Hepatocyte (in vitro differentiated cells): Measurements from ENCODE around the gene SH3BGR. TPM values are rescaled to one million over a fixed set of nuclear protein-coding genes. Genes with fewer than 3 reads are reported as not detected.

Source experiments
- DNase-seq: peaks from one replicate; pipeline ENCODE4 v3.0.0-alpha.2; 2016; ENCODE audit warnings: low spot score
- H2AFZ ChIP-seq: fragments of 200-600 bp; sonication (generic); 2 replicates; pipeline ENCODE4 v1.6.0; 2016; ENCODE audit warnings: antibody characterized with exemption, mild to moderate bottlenecking
- H3K27ac ChIP-seq: fragments of 200-600 bp; sonication (generic); 2 replicates; pipeline ENCODE4 v1.5.1; 2016; ENCODE audit warnings: mild to moderate bottlenecking
- H3K27me3 ChIP-seq: fragments of 200-600 bp; sonication (generic); 2 replicates; pipeline ENCODE4 v1.6.1; 2016
- H3K36me3 ChIP-seq: fragments of 200-600 bp; sonication (generic); replicated peaks from 2 replicates; pipeline ENCODE4 v1.5.1; 2016; ENCODE audit warnings: low read depth; ENCODE audit not compliant: insufficient read depth
- H3K4me1 ChIP-seq: fragments of 200-600 bp; sonication (generic); 2 replicates; pipeline ENCODE4 v1.5.1; 2016; ENCODE audit warnings: mild to moderate bottlenecking, moderate library complexity; ENCODE audit not compliant: insufficient read depth
- H3K4me2 ChIP-seq: fragments of 200-600 bp; sonication (generic); 2 replicates; pipeline ENCODE4 v1.6.0; 2016
- H3K4me3 ChIP-seq: fragments of 200-600 bp; sonication (generic); 2 replicates; pipeline ENCODE4 v1.5.1; 2016; ENCODE audit warnings: mild to moderate bottlenecking
- H3K79me2 ChIP-seq: fragments of 200-600 bp; sonication (generic); 2 replicates; pipeline ENCODE4 v1.6.0; 2017; ENCODE audit warnings: mild to moderate bottlenecking
- H3K9me2 ChIP-seq: fragments of 200-600 bp; sonication (generic); replicated peaks from 2 replicates; pipeline ENCODE4 v1.6.0; 2017; ENCODE audit warnings: mild to moderate bottlenecking; ENCODE audit not compliant: insufficient read depth
- H3K9me3 ChIP-seq: fragments of 200-600 bp; sonication (generic); 2 replicates; pipeline ENCODE4 v1.5.1; 2016; ENCODE audit warnings: low read depth, mild to moderate bottlenecking
- H4K20me1 ChIP-seq: fragments of 200-600 bp; sonication (generic); 2 replicates; pipeline ENCODE4 v1.6.0; 2016; ENCODE audit warnings: mild to moderate bottlenecking; ENCODE audit not compliant: insufficient read depth, poor library complexity, severe bottlenecking
- EZH2 ChIP-seq: fragments of 200-600 bp; sonication (generic); IDR thresholded peaks from 2 replicates; pipeline ENCODE4 v1.6.1; 2016; ENCODE audit warnings: antibody characterized with exemption, mild to moderate bottlenecking, borderline replicate concordance
- EZH2phosphoT487 ChIP-seq: fragments of 200-600 bp; sonication (generic); IDR thresholded peaks from one replicate; pipeline ENCODE4 v1.6.1; 2018; ENCODE audit warnings: antibody characterized with exemption, mild to moderate bottlenecking, low read depth, moderate library complexity; ENCODE audit not compliant: unreplicated experiment, severe bottlenecking
- WGBS: methylation state at CpG from one replicate; pipeline ENCODE4 v1.1.6; 2016; ENCODE audit warnings: low lambda C conversion rate; ENCODE audit errors: missing lambda C conversion rate; 5-methylcytosine and 5-hydroxymethylcytosine counted together
- polyA plus RNA-seq: library from polyadenylated mRNA; unstranded; fragments of >200 nt; fragmentation: Nextera tagmentation; extraction: Ambion mirVana; gene quantifications from 2 replicates; pipeline ENCODE4 v1.2.1, GENCODE V29; 2016
- total RNA-seq: library from RNA; depleted of rRNA; stranded (reverse); fragments of >200 nt; gene quantifications from 2 replicates; pipeline ENCODE4 v1.2.3, GENCODE V29; 2014
- TF ChIP-seq, protein P1 (sequence below): fragments of 200-600 bp; sonication (generic); IDR thresholded peaks from 2 replicates; pipeline ENCODE4 v1.5.1; 2016; ENCODE audit warnings: antibody characterized with exemption, mild to moderate bottlenecking; ENCODE audit not compliant: poor library complexity

The SH3BGR gene
- total and polyA plus RNA-seq, 2 experiments from 2014 or later, result 1.8 to 2.5 TPM

DNA sequence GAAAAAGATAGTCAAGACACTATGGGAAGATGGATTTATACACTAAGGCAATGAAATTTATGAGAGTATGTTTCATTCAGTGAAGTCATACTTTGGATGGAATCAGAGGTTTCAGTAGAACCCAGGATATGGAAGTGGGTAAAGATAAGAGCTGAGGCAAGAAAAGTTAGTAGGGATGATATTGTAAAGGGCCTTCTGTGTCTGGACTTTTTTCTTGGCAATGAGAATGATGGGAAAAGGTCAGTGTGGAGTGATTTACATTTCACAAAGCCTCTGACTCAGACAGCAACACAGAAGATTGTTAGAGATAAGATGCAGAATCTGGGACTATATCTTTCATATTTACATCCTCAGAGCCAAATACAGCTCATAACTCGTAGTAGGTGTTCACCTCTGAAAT, 32.1 kb downstream of the SH3BGR start:
- Histone ChIP-seq H3K36me3 (no peaks in the 10 kb centered on the region), H3K4me1 (no peaks in the 10 kb centered on the region), H3K79me2 (no peaks in the 10 kb centered on the region), H3K27ac (no peak overlapping the region), H3K4me2 (no peak overlapping the region), H3K9me2 (no peaks in the 10 kb centered on the region), H3K4me3 (no peak overlapping the region), H3K27me3 (no peaks in the 10 kb centered on the region), H2AFZ (no peak overlapping the region), H3K9me3 (no peaks in the 10 kb centered on the region), H4K20me1 (no peaks in the 10 kb centered on the region)
- WGBS, result 66% methylated on average over 1 of the region's 1 CpG
- TF ChIP-seq EZH2, result no peak
- TF ChIP-seq, protein P1, sequence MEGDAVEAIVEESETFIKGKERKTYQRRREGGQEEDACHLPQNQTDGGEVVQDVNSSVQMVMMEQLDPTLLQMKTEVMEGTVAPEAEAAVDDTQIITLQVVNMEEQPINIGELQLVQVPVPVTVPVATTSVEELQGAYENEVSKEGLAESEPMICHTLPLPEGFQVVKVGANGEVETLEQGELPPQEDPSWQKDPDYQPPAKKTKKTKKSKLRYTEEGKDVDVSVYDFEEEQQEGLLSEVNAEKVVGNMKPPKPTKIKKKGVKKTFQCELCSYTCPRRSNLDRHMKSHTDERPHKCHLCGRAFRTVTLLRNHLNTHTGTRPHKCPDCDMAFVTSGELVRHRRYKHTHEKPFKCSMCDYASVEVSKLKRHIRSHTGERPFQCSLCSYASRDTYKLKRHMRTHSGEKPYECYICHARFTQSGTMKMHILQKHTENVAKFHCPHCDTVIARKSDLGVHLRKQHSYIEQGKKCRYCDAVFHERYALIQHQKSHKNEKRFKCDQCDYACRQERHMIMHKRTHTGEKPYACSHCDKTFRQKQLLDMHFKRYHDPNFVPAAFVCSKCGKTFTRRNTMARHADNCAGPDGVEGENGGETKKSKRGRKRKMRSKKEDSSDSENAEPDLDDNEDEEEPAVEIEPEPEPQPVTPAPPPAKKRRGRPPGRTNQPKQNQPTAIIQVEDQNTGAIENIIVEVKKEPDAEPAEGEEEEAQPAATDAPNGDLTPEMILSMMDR, result no peak
- no peak for TF ChIP-seq EZH2phosphoT487
- peak; percentile 7 for DNase-seq

- H3K4me1 ChIP-seq, result no peaks in the 10 kb centered on the region
- DNase-seq, result peak; percentile 26
- H3K4me2 ChIP-seq, result no peak overlapping the region
- H3K27ac ChIP-seq, result no peak overlapping the region
- 76% methylated on average over 6 of the region's 6 CpGs for WGBS
- no peak overlapping the region for H3K4me3 ChIP-seq
- TF ChIP-seq, protein P1, result no peak
- TF ChIP-seq EZH2phosphoT487, result no peak
- no peak for TF ChIP-seq EZH2
- H2AFZ ChIP-seq, result no peak overlapping the region
- no peaks in the 10 kb centered on the region for H3K9me2 ChIP-seq
- no peaks in the 10 kb centered on the region for H3K9me3 ChIP-seq
- no peaks in the 10 kb centered on the region for H3K27me3 ChIP-seq
- no peaks in the 10 kb centered on the region for H4K20me1 ChIP-seq
- no peaks in the 10 kb centered on the region for H3K36me3 ChIP-seq
- no peaks in the 10 kb centered on the region for H3K79me2 ChIP-seq
Measured at GRCh38 chr21:39484711-39485276, 33.0 kb downstream of the SH3BGR start.

DNA sequence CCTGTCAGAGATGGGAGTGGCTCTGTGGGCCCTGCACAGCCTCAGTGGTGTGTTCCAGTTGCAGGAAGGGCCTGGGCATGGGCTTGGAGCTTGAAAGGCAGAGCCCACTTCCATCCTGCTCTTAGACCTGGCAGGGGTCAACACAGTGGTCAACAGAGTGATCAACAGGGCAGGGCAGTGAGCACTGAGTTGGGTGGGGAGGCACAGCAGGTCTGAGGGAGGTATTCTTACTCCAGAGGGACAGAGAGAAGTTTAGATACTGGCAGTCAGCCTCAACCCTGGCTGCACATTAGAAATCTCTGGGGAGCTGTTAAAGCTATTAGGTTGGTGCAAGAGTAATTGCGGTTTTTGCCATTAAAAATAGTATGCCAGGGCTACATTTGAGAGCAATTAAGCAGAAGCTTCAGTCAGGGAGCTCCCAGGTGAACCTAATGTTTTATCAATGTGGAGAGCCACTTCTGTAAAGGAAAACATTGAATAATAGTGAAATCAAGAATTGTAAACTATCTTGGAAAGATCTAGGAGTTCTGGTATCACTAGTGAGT, 37.7 kb downstream of the SH3BGR start:
- no peaks in the 10 kb centered on the region for H4K20me1 ChIP-seq
- H3K27me3 ChIP-seq, result no peaks in the 10 kb centered on the region
- H3K79me2 ChIP-seq, result no peaks in the 10 kb centered on the region
- 95% methylated on average over 1 of the region's 1 CpG for whole genome bisulfite sequencing
- H2AFZ ChIP-seq, result no peak overlapping the region
- TF ChIP-seq EZH2, result no peak
- TF ChIP-seq EZH2phosphoT487, result no peak
- TF ChIP-seq, protein P1, result no peak
- H3K4me2 ChIP-seq, result no peak overlapping the region
- H3K9me3 ChIP-seq, result no peaks in the 10 kb centered on the region
- H3K36me3 ChIP-seq, result no peaks in the 10 kb centered on the region
- H3K4me3 ChIP-seq, result no peak overlapping the region
- DNase-seq, result no peak
- H3K9me2 ChIP-seq, result no peaks in the 10 kb centered on the region
- H3K4me1 ChIP-seq, result no peaks in the 10 kb centered on the region
- no peak overlapping the region for H3K27ac ChIP-seq
